GM21786 (cell line): ENCODE measurements around the gene PLA2G2C.
"Not testable (repeated sequence)": the region's sequence is repeated elsewhere in the genome, so short reads cannot be mapped to it uniquely, and the experiment has no call there.

Experiments
- ATAC-seq: cut with Tn5 transposase; IDR thresholded peaks from one replicate; pipeline ENCODE4 v1.9.1; 2021; ENCODE audit not compliant: unreplicated experiment

PLA2G2C gene

GRCh38 chr1:20138346-20138745, 48.0 kb downstream of the PLA2G2C start:
- no peak for ATAC-seq

DNA sequence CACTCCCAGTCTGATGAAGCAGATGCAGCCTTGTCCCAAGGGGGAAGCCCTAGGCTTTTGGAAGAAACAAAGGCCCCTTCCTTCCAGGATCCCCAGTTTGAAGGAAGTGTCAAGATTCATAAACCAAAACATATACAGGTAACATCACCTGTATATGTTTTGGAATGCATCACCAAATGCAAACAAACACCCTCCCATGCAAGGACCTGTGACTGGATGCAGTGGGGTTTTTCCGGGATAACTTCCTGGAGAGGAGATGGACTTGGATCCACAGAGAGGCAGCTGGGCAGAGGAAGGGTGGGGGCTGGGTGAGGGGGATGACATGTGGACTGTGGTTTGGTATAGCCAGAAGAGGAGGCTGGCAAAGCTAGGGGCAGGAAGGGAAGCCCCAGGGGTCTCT, 48.7 kb downstream of the PLA2G2C start:
- no peak for ATAC-seq

DNA sequence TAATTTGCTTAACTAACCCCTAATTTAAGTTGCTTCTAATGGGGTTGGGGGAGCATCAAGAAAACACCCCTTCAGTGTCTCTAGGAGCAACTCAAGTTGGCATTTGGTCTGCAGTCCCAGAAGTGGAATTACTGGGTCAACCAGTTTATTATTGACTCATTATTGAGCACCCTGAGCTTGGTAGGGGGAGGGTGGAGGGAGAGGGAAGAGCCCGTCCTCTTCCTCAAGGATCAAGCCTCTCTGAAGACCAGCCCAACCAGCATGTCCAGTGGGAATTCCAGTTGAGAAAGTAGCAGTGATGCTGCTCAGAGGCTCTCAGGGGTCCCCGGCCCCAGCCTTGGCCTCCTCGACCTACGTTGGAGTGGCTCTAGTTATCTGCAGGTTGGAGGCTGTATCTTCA, 49.3 kb downstream of the PLA2G2C start:
- no peak for ATAC-seq

DNA sequence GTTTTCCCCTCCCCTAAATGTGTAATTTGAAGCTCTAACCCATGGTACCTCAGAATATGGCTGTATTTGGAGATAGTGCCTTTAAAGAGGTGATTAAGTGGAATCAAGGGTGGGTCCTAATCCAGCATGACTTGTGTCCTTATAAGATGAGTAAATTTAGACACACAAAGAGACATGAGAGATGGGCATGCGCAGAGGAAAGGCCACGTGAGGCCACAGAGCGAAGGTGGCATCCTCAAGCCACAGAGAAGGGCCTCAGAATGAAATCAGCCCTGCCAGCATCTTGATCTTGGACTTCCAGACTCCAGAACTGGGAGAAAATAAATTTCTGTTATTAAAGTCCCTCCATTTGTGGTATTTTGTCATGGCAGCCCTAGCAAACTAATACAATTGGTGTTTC, 50.1 kb downstream of the PLA2G2C start:
- no peak for ATAC-seq

GRCh38 chr1:20134995-20135394, 51.3 kb downstream of the PLA2G2C start:
- ATAC-seq, result no peak

DNA sequence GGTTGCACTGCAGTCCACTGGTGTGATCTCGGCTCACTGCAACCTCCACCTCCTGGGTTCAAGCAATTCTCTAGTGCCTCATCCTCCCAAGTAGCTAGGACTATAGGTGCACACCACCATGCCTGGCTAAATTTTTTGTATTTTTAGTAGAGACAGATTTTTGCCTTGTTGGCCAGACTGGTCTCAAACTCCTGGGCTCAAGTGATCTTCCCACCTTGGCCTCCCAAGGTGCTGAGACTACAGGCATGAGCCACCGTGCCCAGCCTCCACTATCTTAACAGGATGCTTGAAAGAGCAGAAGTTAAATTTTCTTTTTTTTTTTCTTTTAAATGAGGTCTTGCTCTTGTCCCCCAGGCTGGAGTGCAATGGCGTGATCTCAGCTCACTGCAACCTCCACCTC, 55.8 kb downstream of the PLA2G2C start:
- ATAC-seq, result not testable (repeated sequence)

- ATAC-seq, result no peak
Measured at GRCh38 chr1:20126806-20127440, 59.4 kb downstream of the PLA2G2C start.

- peak; percentile 67 for ATAC-seq
Measured at GRCh38 chr1:20126041-20126805, 60.1 kb downstream of the PLA2G2C start.

DNA sequence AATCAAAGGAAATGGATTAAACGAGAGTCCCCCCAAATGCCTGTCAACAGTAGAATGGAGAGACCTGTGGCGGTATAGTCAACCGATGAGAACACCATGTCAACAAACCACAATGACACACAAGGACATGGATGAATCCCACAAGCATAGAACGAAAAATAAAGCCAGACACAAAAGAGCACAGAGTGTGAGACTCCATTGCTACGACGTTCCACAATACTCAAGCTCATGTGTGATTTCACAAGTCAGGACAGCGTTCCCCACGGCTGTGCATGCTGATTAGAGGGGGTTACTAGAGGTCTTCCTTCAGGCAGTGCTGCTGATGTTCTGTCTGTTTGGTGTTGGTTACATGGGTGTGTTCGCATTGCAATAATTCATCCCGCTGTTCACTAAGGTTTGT, 61.2 kb downstream of the PLA2G2C start:
- no peak for ATAC-seq

GRCh38 chr1:20124456-20125057, 61.8 kb downstream of the PLA2G2C start:
- no peak for ATAC-seq

DNA sequence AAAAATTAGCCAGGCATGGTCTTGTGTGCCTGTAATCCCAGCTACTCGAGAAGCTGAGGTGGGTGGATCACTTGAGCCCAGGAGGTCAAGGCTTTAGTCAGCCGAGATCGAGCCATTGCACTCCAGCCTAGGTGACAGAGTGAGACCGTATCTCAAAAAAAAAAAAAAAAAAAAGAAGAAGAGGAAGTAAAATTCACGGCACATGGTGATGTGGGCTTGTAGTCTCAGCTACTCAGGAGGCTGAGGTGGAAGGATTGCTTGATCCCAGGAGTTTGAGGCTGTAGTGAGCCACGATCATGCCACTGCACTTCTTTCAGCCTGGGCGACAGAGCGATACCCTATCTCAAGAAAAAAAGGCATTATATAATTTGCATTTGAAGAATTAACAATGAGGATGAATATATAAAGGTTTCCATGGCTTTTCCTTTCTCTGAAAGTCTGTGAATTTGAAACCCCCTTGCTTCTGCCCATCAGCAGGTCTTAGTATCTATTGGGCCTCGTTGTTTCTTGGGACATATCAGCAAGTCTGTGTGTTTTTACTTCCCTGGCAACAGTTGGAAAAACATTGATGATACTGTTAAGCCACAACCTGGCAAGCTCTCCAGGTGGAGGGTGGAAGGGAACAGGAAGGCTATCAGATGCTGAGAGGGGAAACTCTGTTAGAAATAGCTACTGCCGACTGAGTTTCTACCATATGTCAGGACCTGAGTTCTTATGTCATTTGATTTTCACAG, 62.4 kb downstream of the PLA2G2C start:
- no peak for ATAC-seq

DNA sequence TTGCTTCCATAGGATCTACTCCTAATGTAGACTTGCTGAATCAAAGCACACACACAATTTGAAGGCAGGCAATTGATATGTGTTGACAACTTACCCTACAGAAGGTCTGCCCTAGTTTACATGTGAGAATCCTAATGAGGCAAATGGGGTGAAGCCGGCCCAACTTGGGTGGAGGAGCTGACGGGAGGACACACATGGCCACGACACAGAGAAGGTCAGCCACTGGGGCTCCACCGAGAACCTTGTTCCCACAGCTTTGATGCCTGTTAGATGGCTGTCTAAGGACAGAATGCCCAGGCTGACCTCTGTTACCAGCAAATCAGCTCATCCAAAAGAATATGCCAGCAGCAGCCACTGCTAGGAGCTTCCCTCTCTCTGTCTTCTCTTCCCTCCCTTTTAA, 65.5 kb downstream of the PLA2G2C start:
- ATAC-seq, result no peak

DNA sequence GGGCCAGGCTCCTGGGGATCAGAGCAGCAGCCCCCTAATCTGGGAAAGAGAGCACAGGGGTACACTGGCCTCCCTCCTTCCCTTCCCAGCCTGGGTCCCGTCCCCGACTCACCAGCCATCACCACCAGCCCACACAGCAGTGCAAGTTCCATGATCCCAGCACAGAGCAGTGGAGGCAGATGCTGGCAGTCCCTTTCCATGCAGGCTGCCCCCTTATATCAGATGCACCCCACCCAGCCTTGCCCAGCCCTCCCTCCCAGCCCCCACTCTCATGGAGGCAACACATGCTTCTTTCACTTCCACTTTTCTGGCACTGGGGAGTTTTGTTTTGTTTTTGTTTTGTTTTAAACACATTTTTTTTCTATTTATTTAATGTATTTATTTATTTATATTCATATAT, 67.0 kb downstream of the PLA2G2C start, which contains the start of gene PLA2G2D:
Gene PLA2G2D, minus strand, starts transcription at position 190 of the 400 bp plus-strand sequence. Its CDS starts 38 bp downstream, at position 152.
- ATAC-seq, result no peak

DNA sequence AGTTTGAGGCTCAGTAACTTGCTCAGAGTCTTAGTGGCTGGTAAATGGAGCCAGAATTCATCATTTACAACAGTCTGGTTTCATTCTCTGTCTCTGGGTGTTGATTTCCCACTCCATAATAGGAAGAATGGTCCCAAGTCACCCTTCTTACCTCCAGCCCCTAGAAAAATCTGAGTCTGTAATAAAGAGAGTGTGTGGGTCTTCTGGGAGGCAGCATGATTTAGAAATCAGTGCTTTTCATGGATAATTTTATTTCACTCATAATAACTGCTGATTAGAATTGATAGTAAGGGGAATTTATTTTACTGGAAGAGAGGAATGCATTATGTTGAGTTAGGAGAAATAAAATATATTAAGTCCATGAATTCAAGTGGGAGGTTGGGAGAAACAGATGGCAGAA, 69.1 kb downstream of the PLA2G2C start:
- no peak for ATAC-seq

DNA sequence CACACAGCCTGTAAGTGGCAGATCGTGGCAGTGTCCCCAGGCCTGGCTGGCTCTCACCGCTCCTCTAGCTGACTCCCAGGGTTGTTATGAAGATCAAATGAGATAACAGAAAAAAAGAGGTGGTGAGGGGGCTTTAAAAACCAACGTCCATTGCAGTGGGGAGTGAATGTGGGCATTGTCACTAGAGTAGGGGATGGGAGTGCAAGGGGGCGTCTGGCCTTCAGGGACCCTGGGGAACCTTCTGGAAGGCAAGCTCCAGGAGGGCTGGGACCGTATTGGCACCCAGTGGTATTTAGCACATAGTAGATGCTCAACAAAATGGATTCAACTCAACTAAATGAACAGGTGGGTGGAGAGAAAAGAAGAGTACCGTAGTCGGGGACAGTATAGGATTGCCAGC, 70.4 kb downstream of the PLA2G2C start:
- ATAC-seq, result no peak

GRCh38 chr1:20115479-20115878, 70.8 kb downstream of the PLA2G2C start:
- ATAC-seq, result no peak

GRCh38 chr1:20114021-20114648, 72.2 kb downstream of the PLA2G2C start:
- no peak for ATAC-seq
